OCI-LY7 (cell line): Measurements from ENCODE around the gene TBX15. TPM values are rescaled to one million over a fixed set of nuclear protein-coding genes. Genes with fewer than 3 reads are reported as not detected.

Experiments
- BruUV-seq: library from RNA; stranded (reverse); fragments of 400-500 nt; replicated peaks from 2 replicates; lab custom pipeline; 2021; lab: Mats Ljungman, UMichigan
- CTCF ChIA-PET: fragments of 300-600 bp; sonication (Branson Sonifier 250); formaldehyde crosslinking; loops from one replicate; lab custom pipeline; 2022; ENCODE audit warnings: antibody characterized with exemption; ENCODE audit not compliant: unreplicated experiment; lab: Charles Lee
- POLR2A ChIA-PET: fragments of 300-600 bp; sonication (Branson Sonifier 250); formaldehyde crosslinking; loops from one replicate; lab custom pipeline; 2022; ENCODE audit warnings: antibody characterized with exemption; lab: Charles Lee
- DNase-seq: peaks from one replicate; pipeline ENCODE4 v3.0.0-alpha.2; 2015; ENCODE audit warnings: low spot score
- H2AFZ ChIP-seq: fragments of 200-600 bp; sonication (generic), shearing (Covaris generic); 2 replicates; pipeline ENCODE4 v1.6.1; 2014; ENCODE audit warnings: mild to moderate bottlenecking, antibody characterized with exemption, low read length, moderate library complexity
- H3K27ac ChIP-seq: fragments of 200-600 bp; sonication (generic); 2 replicates; pipeline ENCODE4 v1.5.1; 2014; ENCODE audit warnings: mixed run types, low read depth, mild to moderate bottlenecking, moderate library complexity, low read length, inconsistent platforms; ENCODE audit not compliant: poor library complexity, severe bottlenecking
- H3K36me3 ChIP-seq: fragments of 200-600 bp; sonication (generic); 2 replicates; pipeline ENCODE4 v1.6.1; 2014; ENCODE audit warnings: mild to moderate bottlenecking, antibody characterized with exemption, low read length, moderate library complexity, mixed read lengths; ENCODE audit not compliant: insufficient read depth
- H3K4me1 ChIP-seq: fragments of 200-600 bp; sonication (generic); 2 replicates; pipeline ENCODE4 v1.5.1; 2014; ENCODE audit warnings: mild to moderate bottlenecking, low read length; ENCODE audit not compliant: insufficient read depth, poor library complexity, severe bottlenecking
- H3K4me2 ChIP-seq: fragments of 200-600 bp; sonication (generic); 2 replicates; pipeline ENCODE4 v1.6.1; 2014; ENCODE audit warnings: mild to moderate bottlenecking, low read length
- H3K4me3 ChIP-seq: fragments of 200-600 bp; sonication (generic); 2 replicates; pipeline ENCODE4 v1.5.1; 2014; ENCODE audit warnings: mild to moderate bottlenecking, low read depth, low read length; ENCODE audit not compliant: poor library complexity, severe bottlenecking
- H3K79me2 ChIP-seq: fragments of 200-600 bp; sonication (generic); 2 replicates; pipeline ENCODE4 v1.6.1; 2016; ENCODE audit warnings: low read depth, mild to moderate bottlenecking, low read length, moderate library complexity, mixed read lengths; ENCODE audit not compliant: insufficient read depth
- H3K9me2 ChIP-seq: fragments of 200-600 bp; sonication (generic); 2 replicates; pipeline ENCODE4 v1.6.1; 2016; ENCODE audit warnings: mild to moderate bottlenecking, low read length, mixed read lengths; ENCODE audit not compliant: insufficient read depth
- H3K9me3 ChIP-seq: fragments of 200-600 bp; sonication (generic); 2 replicates; pipeline ENCODE4 v1.6.1; 2014; ENCODE audit warnings: mild to moderate bottlenecking, mixed run types, low read length, mixed read lengths
- H4K20me1 ChIP-seq: fragments of 200-600 bp; sonication (generic); 2 replicates; pipeline ENCODE4 v1.6.1; 2014; ENCODE audit warnings: mild to moderate bottlenecking, antibody characterized with exemption, low read length, moderate library complexity, mixed read lengths; ENCODE audit not compliant: insufficient read depth
- CTCF ChIP-seq: fragments of 200-600 bp; sonication (generic); conservative IDR thresholded peaks from 2 replicates; pipeline ENCODE4 v1.5.1; 2014; ENCODE audit warnings: mild to moderate bottlenecking, antibody characterized with exemption, low read length, moderate library complexity, mixed read lengths
- EZH2phosphoT487 ChIP-seq: fragments of 200-600 bp; sonication (generic); IDR thresholded peaks from 2 replicates; pipeline ENCODE4 v1.6.1; 2018; ENCODE audit warnings: low read depth, borderline replicate concordance, mild to moderate bottlenecking, mixed run types, antibody characterized with exemption, low read length, moderate library complexity, mixed read lengths
- intact Hi-C: fragments of 100-400 bp; cut with micrococcal nuclease; formaldehyde crosslinking; loops from one replicate; pipeline ENCODE4 v1.10.0; 2022; ENCODE audit not compliant: unreplicated experiment
- total RNA-seq, 2 experiments: library from RNA; depleted of rRNA in 1 of 2; stranded (reverse); fragments of >200 nt in 1 of 2; shearing (Covaris generic) in 1 of 2; gene quantifications; 2 replicates each; pipeline ENCODE4 v1.2.3, GENCODE V29; 2014 to 2022

TBX15 gene
- total RNA-seq, 2 experiments from 2014 or later, result 0.22 TPM; not detected in 1

DNA sequence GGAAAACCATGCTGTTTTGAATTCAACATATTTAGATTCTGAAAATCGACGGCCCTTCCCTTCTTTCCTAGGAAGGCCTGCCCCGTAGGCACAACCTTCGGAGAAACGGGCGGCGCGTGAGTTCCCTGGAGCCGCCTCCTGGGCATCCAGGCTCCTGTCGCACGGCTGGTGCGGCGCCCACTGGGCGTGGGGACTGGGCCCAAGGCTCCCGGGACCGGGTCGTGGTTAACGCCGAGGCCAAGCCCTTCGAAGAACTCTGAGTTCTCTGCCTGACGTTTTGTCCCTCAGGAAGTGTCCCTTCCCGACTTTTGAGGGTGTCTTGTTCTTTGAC is 19.2 kb upstream of the TBX15 start:
- intact Hi-C loops, result loop anchor here (5.0 kb wide), 1 partner anchor 855 kb away; no protein-coding TSS in a partner anchor
- no peaks in the 10 kb centered on the region for H3K36me3 ChIP-seq
- H3K9me2 ChIP-seq, result no peaks in the 10 kb centered on the region
- no peak overlapping the region for H3K4me2 ChIP-seq
- no peak overlapping the region for H3K4me3 ChIP-seq
- ChIA-PET CTCF (no interaction called here), POLR2A (no interaction called here)
- BruUV-seq, result no TSS peak
- no peaks in the 10 kb centered on the region for H3K4me1 ChIP-seq
- DNase-seq, result no peak
- no peak for TF ChIP-seq EZH2phosphoT487
- TF ChIP-seq CTCF, result no peak
- H2AFZ ChIP-seq, result no peak overlapping the region
- H3K27ac ChIP-seq, result no peak overlapping the region
- no peaks in the 10 kb centered on the region for H3K79me2 ChIP-seq
- H4K20me1 ChIP-seq, result no peaks in the 10 kb centered on the region
- no peaks in the 10 kb centered on the region for H3K9me3 ChIP-seq

DNA sequence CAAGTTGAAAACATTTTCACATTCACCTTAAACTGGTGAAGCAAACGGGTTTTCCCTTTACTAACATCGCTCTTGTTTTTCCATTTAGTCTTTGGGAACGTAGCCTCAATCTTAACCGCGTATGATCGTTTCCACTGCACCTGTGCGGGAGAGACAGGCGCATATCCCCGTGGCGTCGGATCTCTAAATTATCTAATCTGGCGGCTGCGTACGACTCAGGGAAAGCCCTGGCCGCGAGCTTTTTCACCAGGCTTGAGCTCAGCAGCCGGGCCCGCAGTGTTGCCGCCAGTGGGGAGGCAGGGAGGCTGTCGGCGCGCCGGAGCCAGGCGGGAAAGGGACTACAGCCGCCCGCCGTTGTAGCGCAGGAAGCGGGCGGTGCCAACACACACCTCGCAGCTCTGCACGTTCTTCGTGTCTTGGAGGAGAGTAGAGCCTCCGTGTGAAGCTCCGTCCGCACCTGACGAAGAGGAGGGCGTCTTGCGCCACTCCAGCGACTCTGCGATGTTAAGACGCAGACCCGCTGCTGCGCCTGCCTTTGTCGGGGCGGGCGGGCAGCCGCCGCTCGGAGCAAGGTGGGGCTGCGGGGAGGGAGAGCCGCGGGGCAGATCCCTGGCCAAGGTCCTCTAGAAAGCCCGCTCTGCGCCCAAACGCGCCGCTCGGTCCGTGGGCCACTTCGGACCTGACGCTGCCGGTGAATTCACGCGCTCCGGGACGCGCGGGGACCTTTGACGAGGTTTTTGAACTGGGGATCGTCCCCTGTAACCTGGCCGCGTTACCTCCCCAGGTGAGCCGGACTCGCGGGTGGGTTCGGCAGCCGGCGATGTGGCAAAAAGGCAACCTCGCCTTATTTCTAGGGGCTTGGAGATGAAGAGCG is 18.5 kb upstream of the TBX15 start:
- Histone ChIP-seq H3K9me2 (no peaks in the 10 kb centered on the region), H3K36me3 (no peaks in the 10 kb centered on the region), H3K9me3 (no peaks in the 10 kb centered on the region), H3K4me2 (no peak overlapping the region), H3K79me2 (no peaks in the 10 kb centered on the region), H2AFZ (no peak overlapping the region), H3K27ac (no peak overlapping the region), H3K4me3 (no peak overlapping the region), H4K20me1 (no peaks in the 10 kb centered on the region), H3K4me1 (no peaks in the 10 kb centered on the region)
- intact Hi-C loops, result loop anchor here (5.0 kb wide), 1 partner anchor 854 kb away; no protein-coding TSS in a partner anchor
- no peak for DNase-seq
- ChIA-PET POLR2A (no interaction called here), CTCF (no interaction called here)
- BruUV-seq, result no TSS peak
- TF ChIP-seq CTCF, result no peak
- TF ChIP-seq EZH2phosphoT487, result no peak

GRCh38 chr1:119005724-119006405 is 17.7 kb upstream of the TBX15 start:
- no peak overlapping the region for H2AFZ ChIP-seq
- H4K20me1 ChIP-seq, result no peaks in the 10 kb centered on the region
- no peak for DNase-seq
- H3K9me3 ChIP-seq, result no peaks in the 10 kb centered on the region
- H3K9me2 ChIP-seq, result no peaks in the 10 kb centered on the region
- TF ChIP-seq EZH2phosphoT487 (no peak), CTCF (no peak)
- no peak overlapping the region for H3K27ac ChIP-seq
- no peaks in the 10 kb centered on the region for H3K79me2 ChIP-seq
- H3K4me2 ChIP-seq, result no peak overlapping the region
- intact Hi-C loops, result loop anchor here (5.0 kb wide), 1 partner anchor 854 kb away; no protein-coding TSS in a partner anchor
- no peak overlapping the region for H3K4me3 ChIP-seq
- no peaks in the 10 kb centered on the region for H3K36me3 ChIP-seq
- ChIA-PET POLR2A (interaction anchor here (0.7 kb wide), 1 partner anchor 72 kb away, joined by 3 read pairs; no protein-coding TSS in a partner anchor), CTCF (no interaction called here)
- no peaks in the 10 kb centered on the region for H3K4me1 ChIP-seq
- no TSS peak for BruUV-seq
